ENCODE measurements around the gene VCAN.

- TF ChIP-seq POLR2A (IDR thresholded peaks at IDR 0.05): no peak
- no peak for TF ChIP-seq CTCF (IDR thresholded peaks at IDR 0.05 in 8 of 11, conservative IDR thresholded peaks at IDR 0.05 in 3 of 11)
- TF ChIP-seq POLR2AphosphoS5 (IDR thresholded peaks at IDR 0.05): no peak
These were observed 46.1 kb downstream of the VCAN start for GRCh38 chr5:83517688-83518085.

Measured in spleen (tissue), 7 donors.